Lower lobe of right lung (tissue), 2 donors: ENCODE results near the gene ABCC6. TPM values are rescaled to one million over a fixed set of nuclear protein-coding genes. Genes with fewer than 3 reads are reported as not detected.

Source experiments
- ATAC-seq, 2 donors: fragments of 200-7000 bp; cut with Tn5 transposase; one replicate each; pipeline ENCODE4 v1.9.1; 2020 to 2022; ENCODE audit warnings: mild to moderate bottlenecking in 2 of 2, moderate library complexity in 2 of 2
- DNase-seq: peaks from one replicate; pipeline ENCODE4 v3.0.0-alpha.2; 2020
- H3K27ac ChIP-seq: fragments of 200-600 bp; one replicate; pipeline ENCODE4 v1.8.0; 2022
- H3K27me3 ChIP-seq: fragments of 200-600 bp; one replicate; pipeline ENCODE4 v1.8.0; 2022; ENCODE audit warnings: low read depth
- H3K36me3 ChIP-seq: fragments of 200-600 bp; one replicate; pipeline ENCODE4 v1.8.0; 2022; ENCODE audit warnings: mild to moderate bottlenecking
- H3K4me1 ChIP-seq: fragments of 200-600 bp; one replicate; pipeline ENCODE4 v1.8.0; 2022
- H3K4me3 ChIP-seq: fragments of 200-600 bp; one replicate; pipeline ENCODE4 v1.8.0; 2022; ENCODE audit warnings: mild to moderate bottlenecking
- H3K9me3 ChIP-seq: fragments of 200-600 bp; one replicate; pipeline ENCODE4 v1.8.0; 2022
- CTCF ChIP-seq: fragments of 200-600 bp; IDR thresholded peaks from one replicate; pipeline ENCODE4 v1.8.0; 2022; ENCODE audit warnings: antibody characterized with exemption, mild to moderate bottlenecking
- intact Hi-C: fragments of 100-400 bp; cut with DNase I; formaldehyde crosslinking; loops from one replicate; pipeline ENCODE4 v1.11.0; 2022
- total RNA-seq: library from RNA; stranded (reverse); fragmentation: NEBNext Ultra II Directional; extraction: Animal tissue kit (Norgen Biotek cat#: 25700); gene quantifications from one replicate; pipeline ENCODE4 v1.2.1, GENCODE V29; 2021
- donor health status: DM: no; HTN: yes; CAD: no; lungs with severe emphysema.

Gene ABCC6
- total RNA-seq, 1 donor from 2014 or later = 40.5 TPM

DNA sequence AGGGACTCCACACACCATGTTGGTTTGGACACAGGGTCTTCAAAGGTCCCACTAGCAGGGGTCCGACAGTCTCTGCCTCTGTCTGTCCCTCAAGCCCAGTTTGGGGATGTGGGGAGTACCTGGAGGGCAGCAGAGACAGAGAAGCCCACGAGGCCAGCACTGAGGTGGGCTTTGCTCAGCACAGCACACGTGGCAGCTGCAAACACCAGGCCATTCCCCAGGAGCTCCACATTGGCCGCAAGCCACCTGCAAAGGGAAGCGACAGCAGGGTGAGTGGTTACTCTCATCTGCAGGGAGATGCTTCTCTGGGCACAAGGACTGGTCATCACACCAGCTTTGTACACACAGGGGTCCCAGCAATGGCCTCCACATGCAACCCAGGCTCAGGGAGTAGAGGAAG lies 62.0 kb downstream of the ABCC6 start:
- Histone ChIP-seq H3K4me1 (no peaks in the 10 kb centered on the region), H3K36me3 (peaks cover 61% of the 10 kb centered on the region), H3K4me3 (no peak overlapping the region), H3K27ac (no peak overlapping the region), H3K27me3 (no peaks in the 10 kb centered on the region), H3K9me3 (peaks cover 7% of the 10 kb centered on the region)
- no peak for DNase-seq
- no peak for ATAC-seq
- no peak for TF ChIP-seq CTCF
- intact Hi-C loops = no loop called here

DNA sequence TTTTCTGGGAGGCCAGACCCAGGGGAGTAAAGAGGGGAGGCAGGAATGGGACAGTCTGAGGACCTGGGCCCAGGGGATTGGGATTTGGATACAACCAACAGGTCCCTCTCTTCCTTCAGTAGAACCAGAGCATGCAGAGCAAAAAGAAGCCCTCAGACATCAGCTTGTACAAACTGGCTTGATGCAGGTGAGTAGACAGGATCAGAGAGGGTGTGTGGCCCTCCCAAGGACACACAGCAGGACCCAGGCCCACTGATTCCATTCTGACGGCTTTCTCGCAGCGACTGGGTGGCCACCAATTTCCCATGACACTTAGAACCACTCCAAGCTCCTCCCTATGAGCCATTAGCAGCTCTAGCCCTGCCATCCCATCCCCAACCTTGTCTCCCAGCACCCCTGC lies 63.6 kb downstream of the ABCC6 start:
- no peaks in the 10 kb centered on the region for H3K27me3 ChIP-seq
- H3K4me3 ChIP-seq = no peak overlapping the region
- intact Hi-C loops = no loop called here
- no peak for ATAC-seq
- TF ChIP-seq CTCF = no peak
- H3K36me3 ChIP-seq = peaks cover 58% of the 10 kb centered on the region
- H3K27ac ChIP-seq = no peak overlapping the region
- peaks cover 7% of the 10 kb centered on the region for H3K9me3 ChIP-seq
- DNase-seq = no peak
- H3K4me1 ChIP-seq = no peaks in the 10 kb centered on the region

DNA sequence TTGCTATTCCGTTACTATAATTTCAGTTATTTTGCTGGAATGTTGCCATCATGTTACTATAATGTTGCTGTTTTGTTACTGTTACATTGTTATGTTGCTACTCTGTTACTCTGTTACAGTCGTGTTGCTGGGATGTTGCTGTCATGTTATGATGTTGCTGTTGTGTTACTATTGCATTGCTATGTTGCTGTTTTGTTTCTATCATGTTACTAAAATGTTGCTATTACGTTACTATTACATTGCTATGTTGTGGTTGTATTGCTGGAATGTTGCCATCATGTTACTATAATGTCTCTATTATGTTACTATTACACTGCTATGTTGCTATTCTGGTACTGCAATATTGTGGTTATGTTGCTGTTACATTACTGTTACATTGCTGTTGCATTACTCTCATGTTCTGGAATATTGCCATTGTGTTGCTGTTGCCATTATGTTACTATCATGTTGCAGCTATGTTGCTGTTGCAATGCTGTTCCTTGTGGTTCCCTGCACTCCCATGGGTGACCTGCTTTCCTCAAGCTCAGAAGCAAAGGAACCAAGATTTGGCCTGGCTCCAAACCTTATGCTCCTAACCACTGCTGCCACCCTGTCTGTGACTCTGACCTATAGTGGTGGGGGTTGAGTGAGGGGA lies 64.4 kb downstream of the ABCC6 start:
- ATAC-seq (no peak), DNase-seq (no peak)
- intact Hi-C loops = no loop called here
- Histone ChIP-seq H3K9me3 (peaks cover 7% of the 10 kb centered on the region), H3K36me3 (peaks cover 62% of the 10 kb centered on the region), H3K27ac (no peak overlapping the region), H3K4me3 (no peak overlapping the region), H3K27me3 (no peaks in the 10 kb centered on the region), H3K4me1 (no peaks in the 10 kb centered on the region)
- no peak for TF ChIP-seq CTCF

GRCh38 chr16:16158082-16158658 lies 65.1 kb downstream of the ABCC6 start:
- Histone ChIP-seq H3K36me3 (peaks cover 55% of the 10 kb centered on the region), H3K27ac (no peak overlapping the region), H3K4me1 (no peaks in the 10 kb centered on the region), H3K9me3 (peaks cover 7% of the 10 kb centered on the region), H3K27me3 (no peaks in the 10 kb centered on the region), H3K4me3 (no peak overlapping the region)
- DNase-seq = no peak
- no peak for TF ChIP-seq CTCF
- intact Hi-C loops = no loop called here
- no peak for ATAC-seq

DNA sequence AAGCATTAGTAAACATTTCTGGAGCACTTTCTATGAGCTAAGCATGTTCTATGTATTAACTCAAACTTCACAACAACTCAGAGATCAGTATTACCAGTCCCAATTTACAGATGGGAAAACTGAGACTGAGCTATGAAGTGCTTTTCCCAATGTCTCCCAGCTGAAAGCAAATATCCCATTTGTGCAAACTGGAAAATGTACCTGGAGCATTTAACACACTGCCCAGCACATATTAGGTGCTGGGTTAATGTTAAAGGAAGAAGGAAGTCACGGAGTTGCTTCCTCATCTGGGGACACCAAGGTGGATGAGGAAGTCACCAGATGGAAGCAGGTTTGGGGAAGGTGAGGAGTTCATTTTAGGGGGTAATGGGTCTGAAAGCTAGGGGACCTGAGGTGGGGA lies 66.1 kb downstream of the ABCC6 start:
- Histone ChIP-seq H3K27me3 (no peaks in the 10 kb centered on the region), H3K36me3 (peaks cover 46% of the 10 kb centered on the region), H3K27ac (no peak overlapping the region), H3K4me3 (no peak overlapping the region), H3K9me3 (peaks cover 7% of the 10 kb centered on the region), H3K4me1 (no peaks in the 10 kb centered on the region)
- ATAC-seq (no peak), DNase-seq (no peak)
- no peak for TF ChIP-seq CTCF
- intact Hi-C loops = no loop called here
